VCaP (cell line): ENCODE results near the gene TSHR.

Experiments used
- H3K27ac ChIP-seq: fragments of 450-650 bp; 2 replicates; pipeline ENCODE4 v1.5.1; 2017
- TF ChIP-seq, protein P1 (sequence below): fragments of 450-650 bp; conservative IDR thresholded peaks from 2 replicates; pipeline ENCODE4 v1.5.1; 2017; ENCODE audit warnings: mild to moderate bottlenecking, moderate library complexity

Gene TSHR

DNA sequence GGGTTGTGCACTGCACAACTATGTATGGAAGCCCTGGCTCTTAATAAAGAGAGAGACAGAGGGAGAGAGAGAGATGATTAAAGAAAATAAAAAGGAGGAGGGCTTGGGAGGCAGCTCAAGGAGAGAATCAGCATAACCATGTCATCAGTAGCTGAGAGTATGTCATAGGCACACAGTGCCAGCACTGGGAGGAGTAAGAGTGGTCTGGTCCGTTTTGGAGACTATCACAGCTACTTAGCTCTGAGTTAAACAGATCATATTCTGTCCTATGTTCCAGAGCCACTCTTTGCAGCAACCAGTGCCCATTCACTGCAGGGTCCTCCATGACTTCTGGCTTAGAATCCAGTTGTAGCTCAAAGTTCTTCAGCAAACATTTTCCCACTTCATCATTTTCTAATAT, 206.3 kb downstream of the TSHR start:
- no peak overlapping the region for H3K27ac ChIP-seq

DNA sequence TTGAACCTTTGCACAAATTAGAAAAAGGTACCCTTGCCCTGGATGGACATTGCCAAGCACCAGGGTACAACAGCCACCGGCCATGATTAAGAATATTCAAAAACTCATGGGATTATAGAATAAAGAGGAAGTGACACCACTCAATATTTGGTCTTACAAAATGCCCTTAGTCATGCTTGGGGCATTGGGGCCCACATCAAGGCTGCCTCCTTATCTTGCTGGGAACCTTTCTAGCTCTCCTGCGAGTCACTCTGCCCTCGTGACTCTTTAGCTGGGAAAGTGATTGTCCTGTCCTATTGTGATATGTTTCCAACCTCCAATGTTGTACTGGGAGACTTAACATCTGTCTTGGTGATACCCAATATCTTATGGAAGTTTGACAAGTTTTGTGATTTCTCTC, 207.5 kb downstream of the TSHR start:
- TF ChIP-seq, protein P1, sequence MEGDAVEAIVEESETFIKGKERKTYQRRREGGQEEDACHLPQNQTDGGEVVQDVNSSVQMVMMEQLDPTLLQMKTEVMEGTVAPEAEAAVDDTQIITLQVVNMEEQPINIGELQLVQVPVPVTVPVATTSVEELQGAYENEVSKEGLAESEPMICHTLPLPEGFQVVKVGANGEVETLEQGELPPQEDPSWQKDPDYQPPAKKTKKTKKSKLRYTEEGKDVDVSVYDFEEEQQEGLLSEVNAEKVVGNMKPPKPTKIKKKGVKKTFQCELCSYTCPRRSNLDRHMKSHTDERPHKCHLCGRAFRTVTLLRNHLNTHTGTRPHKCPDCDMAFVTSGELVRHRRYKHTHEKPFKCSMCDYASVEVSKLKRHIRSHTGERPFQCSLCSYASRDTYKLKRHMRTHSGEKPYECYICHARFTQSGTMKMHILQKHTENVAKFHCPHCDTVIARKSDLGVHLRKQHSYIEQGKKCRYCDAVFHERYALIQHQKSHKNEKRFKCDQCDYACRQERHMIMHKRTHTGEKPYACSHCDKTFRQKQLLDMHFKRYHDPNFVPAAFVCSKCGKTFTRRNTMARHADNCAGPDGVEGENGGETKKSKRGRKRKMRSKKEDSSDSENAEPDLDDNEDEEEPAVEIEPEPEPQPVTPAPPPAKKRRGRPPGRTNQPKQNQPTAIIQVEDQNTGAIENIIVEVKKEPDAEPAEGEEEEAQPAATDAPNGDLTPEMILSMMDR: no peak
- H3K27ac ChIP-seq: no peak overlapping the region

More for the DNA sequence above, 206.3 kb downstream of the TSHR start:
- TF ChIP-seq, protein P1: no peak

DNA sequence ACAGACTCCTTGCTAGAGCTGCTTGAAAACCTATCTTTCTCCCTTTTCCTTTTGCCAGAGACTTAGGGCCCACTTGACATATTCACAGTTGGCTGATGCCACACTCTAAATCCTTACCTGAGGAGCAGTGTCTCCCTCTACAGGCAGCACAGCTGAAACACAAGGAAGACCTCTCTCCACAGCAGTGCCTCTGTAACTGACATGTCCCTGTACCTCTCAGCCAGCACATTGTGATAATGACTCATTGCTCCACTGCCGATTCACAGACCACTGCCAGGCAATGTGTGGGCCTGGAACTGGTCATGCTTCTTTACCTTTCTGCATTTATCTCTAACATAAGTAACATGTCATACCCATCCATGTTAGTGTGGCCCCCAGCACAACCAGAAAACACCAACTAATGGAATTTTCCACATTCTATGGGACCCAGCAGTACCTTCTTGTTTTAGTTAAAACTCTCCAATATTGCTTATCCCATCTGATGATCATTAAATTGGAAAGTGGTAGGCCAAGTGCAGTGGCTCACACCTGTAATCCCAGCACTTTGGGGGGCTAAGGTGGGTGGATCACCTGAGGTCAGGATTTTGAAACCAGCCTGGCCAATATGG, 208.8 kb downstream of the TSHR start:
- TF ChIP-seq, protein P1: peak; percentile 53
- H3K27ac ChIP-seq: no peak overlapping the region

GRCh38 chr14:81165188-81165587, 209.8 kb downstream of the TSHR start:
- H3K27ac ChIP-seq: no peak overlapping the region
- TF ChIP-seq, protein P1: no peak

DNA sequence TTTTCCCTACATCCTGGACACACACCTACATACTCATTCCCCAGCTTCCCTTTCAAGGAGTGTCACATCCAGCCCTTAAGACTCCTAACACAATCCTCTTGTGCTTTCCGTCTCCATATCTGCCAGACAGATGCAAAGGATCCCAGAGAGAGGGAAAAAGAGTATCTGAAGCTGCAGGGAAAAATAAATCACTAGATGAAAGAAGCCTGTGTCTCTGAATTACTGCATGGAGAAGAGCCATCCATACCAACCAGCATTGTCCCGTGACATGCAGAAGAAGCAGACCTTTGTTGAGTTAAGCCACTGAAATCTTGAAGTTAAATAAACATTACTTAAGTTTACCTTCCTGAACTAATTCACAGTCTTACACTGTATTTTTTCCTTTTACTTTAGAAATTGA, 210.7 kb downstream of the TSHR start:
- no peak overlapping the region for H3K27ac ChIP-seq
- TF ChIP-seq, protein P1: no peak

DNA sequence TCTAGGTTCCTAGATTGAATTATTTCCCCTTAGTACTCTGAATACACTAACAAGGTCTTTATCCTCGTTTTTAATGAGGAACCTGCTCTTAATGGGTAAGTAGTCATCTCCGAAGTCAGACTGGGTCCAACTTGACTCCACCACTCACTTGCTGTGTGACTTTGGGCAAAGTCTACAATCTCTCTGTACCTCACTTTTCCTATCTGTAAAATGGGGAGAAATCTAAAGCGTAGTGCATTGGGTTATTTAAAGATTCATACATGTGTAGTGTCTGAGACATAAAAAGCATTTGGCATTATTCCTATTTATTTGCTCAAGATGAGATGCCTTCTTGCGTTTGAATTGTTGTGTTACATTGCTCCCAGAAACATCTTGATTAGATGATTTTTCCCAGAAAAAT, 213.8 kb downstream of the TSHR start:
- peak overlapping the region; percentile 88 for H3K27ac ChIP-seq

DNA sequence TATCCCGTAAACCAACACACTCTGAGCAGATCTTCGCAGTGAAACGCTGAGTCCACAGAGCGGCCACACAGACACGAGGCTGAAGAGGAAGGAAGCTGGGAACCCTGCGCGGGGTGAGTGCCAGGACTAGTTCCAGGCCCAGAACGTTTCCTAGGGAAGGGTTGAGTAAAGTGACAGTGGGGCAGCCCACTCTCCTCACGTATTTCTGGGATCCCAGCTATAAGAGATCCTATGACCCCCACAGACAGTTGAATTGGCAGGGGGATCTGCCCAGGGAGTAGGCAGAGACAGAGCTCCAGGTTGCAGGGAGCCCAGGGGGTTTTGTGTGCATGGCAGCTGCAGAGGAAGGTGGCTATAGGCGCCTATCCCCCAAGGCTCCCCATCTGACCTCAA, 214.3 kb downstream of the TSHR start:
- H3K27ac ChIP-seq: peak overlapping the region; percentile 88
- TF ChIP-seq, protein P1: no peak

More for the DNA sequence above, 213.8 kb downstream of the TSHR start:
- TF ChIP-seq, protein P1: no peak
